NCI-H2107 (cell line): ENCODE results near the gene TMEM123.

Source experiments
- DNase-seq: peaks from one replicate; lab custom pipeline; 2025; lab: John Stamatoyannopoulos, UW

TMEM123 gene, protein sequence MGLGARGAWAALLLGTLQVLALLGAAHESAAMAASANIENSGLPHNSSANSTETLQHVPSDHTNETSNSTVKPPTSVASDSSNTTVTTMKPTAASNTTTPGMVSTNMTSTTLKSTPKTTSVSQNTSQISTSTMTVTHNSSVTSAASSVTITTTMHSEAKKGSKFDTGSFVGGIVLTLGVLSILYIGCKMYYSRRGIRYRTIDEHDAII

DNA sequence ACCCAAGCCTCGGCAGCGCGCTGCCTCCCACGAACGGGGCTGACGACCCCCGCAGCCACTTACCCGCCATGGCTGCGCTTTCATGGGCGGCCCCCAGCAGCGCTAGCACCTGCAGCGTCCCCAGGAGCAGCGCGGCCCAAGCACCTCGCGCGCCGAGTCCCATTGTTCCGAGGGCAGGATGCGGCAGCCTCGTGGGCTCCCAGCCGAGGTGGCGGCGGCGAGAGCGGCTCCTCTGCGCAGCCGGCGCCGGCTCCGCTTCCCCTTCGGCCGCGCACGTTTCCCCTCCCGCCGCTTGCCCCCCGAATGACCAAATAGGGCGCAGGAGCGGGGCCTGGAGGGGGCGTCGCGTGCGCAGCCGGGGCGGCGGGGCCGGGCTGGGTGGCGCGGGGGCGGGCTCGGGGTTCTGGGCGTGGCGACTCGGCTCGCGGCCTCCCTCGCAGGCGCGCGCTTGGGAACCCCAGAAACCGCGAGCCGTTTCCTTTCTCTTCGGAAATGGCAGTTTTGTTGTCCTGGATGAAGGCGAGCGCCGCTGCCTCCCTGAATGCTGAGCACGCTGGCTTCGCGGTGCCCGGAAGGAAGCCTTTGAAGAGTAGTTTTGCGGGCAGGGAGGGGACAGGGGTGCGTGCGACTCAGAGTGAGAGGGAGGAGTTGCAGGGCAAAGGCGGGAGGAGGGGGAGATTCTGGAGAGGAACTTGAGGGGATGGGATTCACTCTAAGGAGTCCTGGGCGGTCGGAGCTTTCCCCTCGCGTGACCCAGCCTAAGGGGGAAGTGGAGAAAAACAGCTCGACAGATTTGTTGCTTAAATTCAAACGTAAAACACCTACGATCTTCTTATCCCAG lies at the start of gene TMEM123:
Gene TMEM123, minus strand, starts transcription at position 305 of the 841 bp plus-strand sequence. Its CDS starts 142 bp downstream, at position 163.
- peak; percentile 52 for DNase-seq

DNA sequence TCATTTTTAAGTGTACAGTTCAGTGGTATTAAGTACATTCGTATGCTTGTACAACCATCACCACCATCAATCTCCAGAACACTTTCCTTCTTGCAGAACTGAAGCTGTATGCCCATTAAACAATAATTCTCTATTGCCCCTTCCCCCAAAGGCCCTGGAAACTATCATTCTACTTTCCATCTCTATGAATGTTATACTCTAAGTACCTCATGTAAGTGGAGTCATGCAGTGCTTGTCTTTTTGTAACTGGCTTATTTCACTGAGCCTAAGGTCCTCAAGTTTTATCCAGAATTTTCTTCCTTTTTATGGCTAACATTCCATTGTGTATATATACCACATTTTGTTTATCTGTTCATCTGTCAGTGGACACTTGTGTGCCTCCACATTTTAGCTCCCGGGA lies 48.3 kb upstream of the TMEM123 start:
- DNase-seq = no peak

DNA sequence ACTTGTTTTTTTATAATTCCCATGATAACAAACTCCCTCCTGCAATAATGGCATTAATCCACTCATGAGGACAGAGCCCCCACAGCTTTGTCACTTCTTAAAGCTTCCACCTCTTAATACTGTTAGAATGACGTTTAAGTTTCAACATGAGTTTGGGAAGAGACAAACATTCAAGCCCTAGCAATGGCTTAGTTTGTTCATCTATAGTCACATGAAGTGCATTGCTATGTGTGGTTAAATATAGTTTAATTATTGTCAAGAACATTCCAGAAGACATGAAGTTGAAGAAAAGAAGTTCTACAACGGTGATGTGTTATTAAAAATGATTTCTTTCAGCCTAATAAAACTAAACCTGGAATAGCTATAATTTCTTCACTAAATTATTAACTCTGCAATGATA lies 47.4 kb upstream of the TMEM123 start:
- no peak for DNase-seq

DNA sequence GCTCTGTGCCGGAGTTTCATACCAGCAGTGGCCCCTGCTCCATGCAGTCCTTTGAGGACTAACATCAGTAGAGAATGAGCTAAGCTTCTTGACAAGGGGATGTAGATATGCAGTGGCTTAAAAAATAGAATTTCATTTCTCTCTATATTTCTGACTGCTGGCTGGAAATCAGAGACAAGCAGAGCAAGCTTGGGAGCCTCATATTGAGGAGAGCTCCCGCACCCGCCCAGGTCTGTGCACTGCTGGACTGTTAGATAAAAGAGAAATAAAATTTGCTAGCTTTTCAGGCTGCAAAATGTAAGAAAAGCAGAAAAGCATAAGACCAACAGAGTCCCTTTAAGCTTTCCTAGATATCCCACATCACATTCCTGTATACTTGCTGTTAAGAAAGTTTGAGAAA lies 46.6 kb upstream of the TMEM123 start:
- DNase-seq = no peak

DNA sequence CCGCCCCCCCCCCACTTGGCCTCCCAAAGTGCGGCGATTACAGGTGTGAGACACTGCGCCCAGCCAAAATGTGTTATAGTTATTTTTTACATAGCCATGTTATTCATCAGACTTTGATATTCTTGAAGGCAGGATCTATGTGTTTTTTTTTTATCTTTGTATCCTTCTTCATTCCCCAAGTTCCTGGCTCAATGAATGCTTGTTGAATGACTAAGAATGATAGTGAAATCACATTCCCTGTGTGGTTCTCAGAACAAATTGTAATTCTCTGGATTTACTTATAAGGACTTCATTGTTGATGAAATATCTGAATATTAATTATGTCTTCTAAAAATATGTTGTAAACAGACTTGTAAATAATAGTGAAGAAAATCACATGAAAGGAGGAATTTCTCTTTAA lies 44.5 kb upstream of the TMEM123 start:
- no peak for DNase-seq

DNA sequence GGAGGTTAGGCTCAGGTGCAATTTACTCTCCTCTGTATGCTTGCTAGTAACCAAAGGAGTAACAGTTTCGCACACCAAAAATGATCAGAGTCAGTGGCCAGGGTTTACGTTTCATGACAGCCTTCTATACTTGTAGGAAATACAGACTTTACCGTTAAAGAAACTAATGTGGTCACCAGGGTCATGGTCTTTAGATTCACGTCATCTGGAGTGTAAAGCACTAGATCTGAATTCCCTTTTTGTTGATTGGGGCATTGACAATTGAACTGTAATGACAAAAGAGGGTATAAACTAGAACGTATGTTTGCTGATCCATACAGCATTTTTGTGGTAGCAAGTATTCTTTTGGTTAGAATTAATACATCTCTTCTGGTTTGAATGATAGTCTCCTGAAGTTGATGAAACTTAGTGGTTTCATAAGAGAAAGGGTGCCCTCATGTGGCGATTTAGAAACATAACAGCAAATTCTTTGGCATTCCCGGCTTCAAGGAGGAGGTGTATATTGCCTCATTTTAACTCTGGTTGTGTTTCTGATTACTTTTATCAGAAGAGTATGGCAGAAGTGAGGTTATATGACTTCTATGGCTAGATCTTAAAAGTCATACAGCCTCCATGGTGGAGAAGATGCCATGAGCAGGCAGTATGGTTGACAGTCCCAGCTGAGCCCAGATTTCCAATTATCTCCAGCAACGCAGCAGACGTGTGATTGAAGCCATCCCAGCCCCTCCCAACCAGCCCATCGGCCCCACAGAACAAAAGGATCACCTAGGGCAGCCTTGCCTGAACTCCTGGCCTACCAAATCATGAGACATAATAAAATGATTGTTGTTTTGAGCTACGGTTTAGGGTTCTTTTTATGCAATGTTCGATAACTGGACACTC lies 42.8 kb upstream of the TMEM123 start:
- DNase-seq = peak; percentile 16

DNA sequence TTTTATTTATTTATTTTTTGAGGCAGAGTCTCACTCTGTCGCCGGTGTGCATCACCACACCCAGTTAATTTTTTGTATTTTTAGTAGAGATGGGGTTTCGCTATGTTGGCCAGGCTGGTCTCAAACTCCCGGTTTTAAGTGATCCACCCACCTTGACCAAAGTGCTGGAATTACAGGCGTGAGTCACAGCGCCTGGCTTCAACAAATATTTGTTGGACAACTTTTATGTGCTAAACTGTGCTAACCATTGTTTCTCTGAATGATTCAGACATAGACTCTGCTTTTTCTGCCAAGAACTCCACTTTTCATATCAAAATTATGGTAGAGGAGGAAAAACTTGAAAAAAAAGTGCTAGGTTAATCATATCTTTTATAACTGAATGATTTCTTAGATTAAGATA lies 41.7 kb upstream of the TMEM123 start:
- DNase-seq = no peak

DNA sequence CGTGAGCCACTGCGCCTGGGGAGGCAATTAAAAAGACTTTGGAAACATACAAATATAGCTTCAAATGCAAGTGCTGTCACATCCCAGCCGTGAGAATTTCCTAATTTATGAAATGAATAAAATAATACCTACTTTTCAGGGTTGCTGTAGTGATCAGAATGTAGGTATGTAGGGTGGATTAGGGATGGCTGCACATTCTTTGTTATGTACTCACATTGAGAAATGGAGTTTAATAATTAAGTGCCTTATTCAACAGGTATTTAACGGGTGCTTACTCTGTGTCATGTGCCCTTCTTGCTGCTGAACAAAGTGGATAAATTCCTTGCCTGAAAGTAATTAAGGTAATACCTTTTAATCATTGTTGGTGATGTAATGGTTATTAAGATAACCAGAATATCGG lies 41.0 kb upstream of the TMEM123 start:
- DNase-seq = no peak

DNA sequence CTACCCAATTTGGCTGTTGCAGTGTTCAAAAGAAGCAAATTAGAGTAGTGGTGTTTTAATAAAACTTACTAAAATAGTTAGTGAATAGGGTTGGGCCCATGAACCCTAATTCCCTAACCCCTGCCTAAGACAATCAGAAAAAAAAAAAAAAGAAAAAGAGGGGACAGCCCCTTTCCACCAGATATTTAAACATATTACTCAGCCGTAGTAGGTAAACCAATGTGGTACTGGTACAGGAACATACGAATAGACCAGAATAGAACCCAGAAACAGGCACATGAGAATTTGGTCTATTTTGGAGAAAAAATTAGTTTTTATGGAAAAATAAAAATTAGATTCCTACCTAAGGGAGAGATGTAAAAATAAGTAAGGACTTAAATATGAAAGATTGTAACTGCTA lies 39.4 kb upstream of the TMEM123 start:
- no peak for DNase-seq

DNA sequence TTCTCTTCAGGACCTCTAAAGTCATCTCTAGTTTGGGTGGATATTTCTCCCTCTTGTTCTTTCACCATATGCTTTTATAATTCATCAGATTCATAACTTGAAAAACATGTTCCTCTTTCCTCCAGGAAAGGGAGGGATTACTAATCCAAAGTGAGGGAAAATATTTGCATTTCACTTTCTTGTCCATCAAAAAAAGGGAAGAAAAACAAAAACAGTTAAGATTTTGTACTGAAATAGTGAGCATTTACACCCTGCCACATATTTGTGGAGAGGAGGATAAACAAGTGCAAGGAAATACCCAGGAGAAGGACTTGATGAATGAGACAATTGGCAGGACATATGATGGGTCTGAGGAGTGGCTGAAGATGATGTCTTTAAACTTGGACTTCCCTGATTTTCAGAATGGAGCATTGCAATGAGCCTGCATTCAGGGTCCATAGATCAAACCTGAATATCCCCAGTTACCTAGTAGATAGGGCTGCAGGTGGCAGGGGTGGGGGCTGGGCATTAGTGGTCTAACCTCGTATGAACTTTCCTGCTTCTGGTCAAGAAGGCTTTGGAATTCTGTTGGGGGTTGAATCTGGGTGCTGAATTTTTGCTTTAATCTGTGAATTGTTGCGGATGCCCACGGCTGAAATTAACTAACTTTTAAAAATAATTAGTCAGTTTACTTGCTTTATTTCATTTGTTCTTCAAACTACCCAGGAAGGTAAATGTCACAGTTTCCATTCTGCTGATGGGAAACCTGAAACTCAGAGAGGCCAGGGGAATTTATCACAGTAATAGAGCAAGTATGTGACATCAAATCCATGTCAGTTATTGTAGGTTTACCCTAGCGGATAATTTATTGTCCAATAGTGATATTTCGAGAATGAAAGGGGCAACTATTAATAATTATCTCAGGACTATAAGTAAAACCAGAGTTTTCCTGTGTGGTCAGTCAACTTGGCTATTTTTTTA lies 36.9 kb upstream of the TMEM123 start:
- DNase-seq = no peak

DNA sequence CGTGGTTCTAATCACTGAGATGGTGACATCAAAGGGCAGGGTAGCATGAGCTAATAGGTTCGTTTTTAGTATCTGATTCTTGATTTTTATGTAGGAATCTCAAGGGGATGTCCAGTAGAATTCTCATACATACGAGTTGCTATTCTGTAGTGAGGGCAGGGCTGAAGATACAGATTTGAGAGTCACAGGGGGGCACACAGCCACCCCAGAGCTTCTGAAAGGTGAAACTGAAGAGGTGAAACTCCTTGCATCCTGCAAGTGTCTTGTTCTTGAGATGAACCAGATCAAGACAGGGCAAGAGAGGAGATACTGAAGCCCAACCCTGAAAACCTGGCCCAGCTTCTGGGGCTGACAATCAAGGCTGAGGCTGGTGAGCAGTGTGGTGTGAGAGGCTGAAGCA lies 35.6 kb upstream of the TMEM123 start:
- no peak for DNase-seq

DNA sequence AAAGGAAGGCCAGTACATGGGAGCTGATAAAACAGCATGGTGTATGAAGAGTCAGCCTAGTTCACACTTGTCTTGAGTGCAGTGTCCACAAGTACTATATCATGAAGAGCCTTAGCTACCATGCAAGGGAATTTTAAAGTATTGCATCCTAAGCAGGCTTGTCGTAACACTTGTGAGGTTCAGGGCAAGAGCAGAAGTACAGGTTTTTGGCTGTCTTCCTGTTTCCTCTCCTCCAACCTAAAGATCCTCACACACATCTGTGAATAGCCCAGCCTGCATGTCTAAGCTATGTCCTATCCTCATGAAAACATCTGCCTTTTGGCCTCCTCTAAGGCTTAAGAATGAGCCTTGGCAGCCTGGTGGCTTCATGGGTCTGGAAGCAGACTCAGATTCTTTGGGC lies 34.6 kb upstream of the TMEM123 start:
- DNase-seq = no peak

DNA sequence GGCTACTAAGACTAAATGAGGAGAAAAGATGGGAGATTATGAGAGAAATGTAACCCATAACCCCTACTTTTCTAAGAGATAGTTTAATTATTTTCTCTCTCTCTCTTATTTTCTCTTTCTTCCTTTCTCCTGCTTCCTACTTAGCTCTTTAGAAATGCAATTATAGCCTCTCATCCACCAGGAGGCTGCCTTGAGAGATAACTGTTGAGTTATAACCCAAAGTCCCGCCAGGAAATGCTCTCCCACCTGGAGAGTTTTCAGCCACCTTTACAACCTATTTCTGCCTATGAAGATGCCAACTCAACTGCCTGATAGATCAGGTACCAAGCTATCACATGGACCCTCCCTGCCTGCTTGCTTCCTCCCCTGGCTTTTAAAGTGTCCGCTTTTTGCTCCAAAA lies 34.0 kb upstream of the TMEM123 start:
- DNase-seq = no peak

DNA sequence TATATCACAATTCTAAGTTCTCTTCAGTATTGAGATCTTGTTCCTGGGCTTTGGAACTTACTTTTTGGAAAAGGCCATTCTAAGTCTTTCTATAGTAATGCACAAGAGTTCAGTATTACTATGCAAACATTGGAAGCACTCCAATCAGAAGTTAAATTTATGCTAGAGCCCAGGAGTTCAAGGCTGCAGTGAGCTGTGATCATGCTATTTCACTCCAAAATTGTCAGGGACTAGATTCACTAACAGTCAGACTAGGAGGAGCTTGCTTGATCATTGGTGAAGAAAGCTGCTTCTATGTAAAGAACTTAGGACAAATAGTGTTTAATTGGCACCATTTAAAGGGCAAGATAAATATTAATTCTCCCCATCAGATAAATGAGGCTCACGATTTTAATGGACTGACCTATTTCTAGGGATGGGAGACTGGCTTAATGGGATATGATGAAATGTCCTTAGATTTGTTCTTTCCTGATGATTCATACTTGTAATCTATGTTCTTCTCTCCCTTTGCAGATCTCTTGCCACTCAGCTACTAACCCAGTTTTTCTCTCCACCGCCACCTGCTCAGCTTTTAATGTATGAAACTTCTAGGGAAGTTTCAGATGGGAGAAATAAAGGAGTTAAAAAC lies 32.6 kb upstream of the TMEM123 start:
- no peak for DNase-seq

DNA sequence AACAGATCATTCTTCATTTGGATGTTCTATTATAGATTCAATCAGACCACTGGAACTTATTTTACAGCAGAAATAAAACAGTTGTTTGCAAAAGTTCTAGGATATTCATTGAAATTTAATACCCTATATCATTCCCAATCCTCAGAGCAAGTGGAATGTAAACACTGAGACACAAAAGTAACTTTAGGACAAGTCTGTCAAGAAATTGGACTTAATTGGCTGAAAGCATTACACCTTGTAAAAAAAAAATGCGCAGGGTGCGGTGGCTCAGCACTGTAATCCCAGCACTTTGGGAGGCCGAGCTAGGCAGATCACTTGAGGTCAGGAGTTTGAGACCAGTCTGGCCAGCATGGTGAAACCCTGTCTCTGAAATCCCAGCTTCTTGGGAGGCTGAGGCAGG lies 29.9 kb upstream of the TMEM123 start:
- no peak for DNase-seq

DNA sequence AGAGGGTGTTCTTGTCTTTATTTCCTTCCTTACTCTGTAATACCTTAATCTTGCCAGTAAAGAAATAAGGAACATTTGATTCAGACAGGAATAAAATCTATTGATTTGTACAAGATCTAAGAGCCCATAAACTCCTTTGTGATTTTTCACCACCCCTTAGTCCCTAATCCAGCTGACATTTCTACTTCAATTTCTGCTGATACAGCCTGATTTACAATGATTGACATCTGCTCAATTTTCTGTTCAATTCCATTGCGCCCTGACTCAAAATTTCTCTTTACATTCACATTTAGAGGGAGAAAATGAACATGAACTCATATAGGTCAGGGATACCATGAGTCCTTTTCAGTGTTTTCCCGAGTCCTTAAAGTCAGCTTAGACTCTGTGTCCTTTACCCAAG lies 27.2 kb upstream of the TMEM123 start:
- no peak for DNase-seq

DNA sequence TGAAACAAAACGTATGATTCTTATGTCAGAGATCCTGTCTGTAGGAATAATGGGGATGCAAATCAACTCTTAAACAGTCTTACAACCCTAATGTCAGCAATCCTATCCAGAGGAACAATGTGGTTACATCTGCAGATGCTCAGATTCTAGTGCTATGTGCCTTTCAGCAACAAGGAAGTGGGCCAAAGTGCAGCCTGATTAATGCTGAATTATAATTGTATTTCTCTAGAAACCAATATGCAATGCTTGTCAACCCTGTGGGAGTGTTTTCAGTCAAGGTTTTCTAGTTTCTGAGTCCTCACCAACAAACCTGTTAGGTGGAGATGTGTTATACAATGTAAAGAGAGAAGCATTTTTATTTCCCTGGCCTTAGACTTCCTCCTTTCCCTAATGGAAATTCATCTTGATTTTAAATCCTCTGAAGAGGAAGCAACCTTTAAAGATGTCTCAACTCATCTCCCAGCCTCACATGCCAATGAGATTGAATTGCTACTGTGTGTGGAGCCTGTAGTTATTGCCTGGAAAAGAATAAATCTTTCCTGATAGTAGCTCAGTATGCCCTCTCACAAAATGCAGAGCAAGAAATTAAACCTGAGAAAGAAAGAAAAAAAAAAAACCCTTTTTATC lies 26.2 kb upstream of the TMEM123 start:
- DNase-seq = no peak

DNA sequence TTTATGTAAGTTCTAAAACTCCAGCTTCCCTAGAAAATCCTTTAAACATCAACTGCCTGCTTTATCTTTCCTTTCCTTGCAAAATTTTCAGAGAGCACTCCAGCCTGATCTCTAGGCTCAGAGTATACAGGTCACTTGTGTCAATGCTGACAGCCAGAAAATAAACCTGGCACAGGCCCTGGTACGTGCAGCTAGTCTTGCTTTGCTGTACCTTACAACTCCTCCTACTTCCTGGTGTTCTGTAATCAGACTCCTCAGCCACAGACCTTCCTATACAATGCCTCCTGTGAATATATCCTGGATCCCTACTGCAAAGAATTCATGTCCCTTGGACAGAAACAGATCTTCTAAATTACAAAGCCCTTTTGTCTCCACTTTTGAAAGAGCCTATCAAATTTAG lies 24.2 kb upstream of the TMEM123 start:
- DNase-seq = peak; percentile 37

DNA sequence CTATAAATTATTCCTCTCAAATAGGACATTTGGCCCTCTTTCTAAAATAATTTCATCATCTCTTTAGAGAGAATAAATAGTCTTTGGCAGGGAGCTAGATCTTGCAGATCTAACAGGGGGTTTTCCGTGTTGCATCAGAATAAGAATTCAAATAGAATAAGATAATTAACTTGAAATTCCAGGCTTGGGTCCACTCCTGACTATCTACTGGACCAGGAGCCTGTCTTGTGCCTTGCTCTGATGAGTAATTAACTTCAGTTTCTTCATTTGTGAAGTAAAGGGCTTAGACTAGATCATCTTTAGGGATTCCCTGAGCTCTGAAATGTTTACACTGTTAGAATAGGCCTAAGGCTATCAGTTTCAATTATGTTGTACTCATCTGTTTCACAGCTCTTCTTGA lies 23.5 kb upstream of the TMEM123 start:
- no peak for DNase-seq

DNA sequence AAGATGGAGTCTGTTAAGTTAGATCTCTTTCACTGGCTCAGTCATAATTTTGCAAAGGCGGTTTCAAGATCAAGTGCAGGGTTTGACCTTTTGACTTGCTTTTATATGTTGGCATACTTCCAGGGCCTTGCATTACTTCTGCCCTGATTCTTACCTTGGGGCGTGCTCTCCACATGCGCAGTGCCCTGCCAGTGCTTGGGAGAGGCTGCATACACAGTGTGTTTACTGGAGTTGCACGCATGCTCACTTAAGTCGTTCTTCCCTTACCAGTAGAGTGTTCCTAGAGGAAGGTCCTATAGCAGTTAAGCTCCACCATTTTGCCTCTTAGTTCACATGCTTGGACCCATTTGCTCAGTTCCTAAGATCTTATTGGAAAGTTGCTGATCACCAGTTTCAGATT lies 21.0 kb upstream of the TMEM123 start:
- no peak for DNase-seq

DNA sequence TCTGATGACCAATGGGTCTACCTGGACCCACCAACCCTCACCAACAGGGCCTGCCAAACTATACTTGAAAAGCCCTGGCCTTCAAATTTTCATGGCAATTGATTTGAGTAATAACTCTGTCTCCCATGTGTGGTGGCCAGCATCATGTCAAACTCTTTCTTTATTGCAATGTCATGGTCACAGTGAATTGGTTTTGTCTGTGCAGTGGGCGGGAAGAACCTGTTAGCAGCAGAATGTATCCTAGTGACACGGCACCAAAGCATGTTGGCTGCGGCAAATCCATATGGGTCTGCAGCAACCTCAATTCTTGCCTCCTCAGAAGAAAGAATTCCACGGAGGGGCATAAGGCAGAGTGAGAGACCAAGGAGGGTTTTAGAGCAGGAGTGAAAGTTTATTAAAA lies 19.6 kb upstream of the TMEM123 start:
- no peak for DNase-seq
